GM23248 (cell line): Measurements from ENCODE around the gene PGLYRP3.

Experiments used
- EZH2 ChIP-seq: fragments of 200-600 bp; sonication (generic); IDR thresholded peaks from 2 replicates; pipeline ENCODE4 v1.6.1; 2018; ENCODE audit warnings: antibody characterized with exemption, mild to moderate bottlenecking; ENCODE audit not compliant: insufficient read depth, poor library complexity, severe bottlenecking
- EZH2phosphoT487 ChIP-seq: fragments of 200-600 bp; sonication (generic); IDR thresholded peaks from 2 replicates; pipeline ENCODE4 v1.6.1; 2018; ENCODE audit warnings: antibody characterized with exemption, moderate library complexity, mild to moderate bottlenecking, low read depth; ENCODE audit not compliant: insufficient read depth

DNA sequence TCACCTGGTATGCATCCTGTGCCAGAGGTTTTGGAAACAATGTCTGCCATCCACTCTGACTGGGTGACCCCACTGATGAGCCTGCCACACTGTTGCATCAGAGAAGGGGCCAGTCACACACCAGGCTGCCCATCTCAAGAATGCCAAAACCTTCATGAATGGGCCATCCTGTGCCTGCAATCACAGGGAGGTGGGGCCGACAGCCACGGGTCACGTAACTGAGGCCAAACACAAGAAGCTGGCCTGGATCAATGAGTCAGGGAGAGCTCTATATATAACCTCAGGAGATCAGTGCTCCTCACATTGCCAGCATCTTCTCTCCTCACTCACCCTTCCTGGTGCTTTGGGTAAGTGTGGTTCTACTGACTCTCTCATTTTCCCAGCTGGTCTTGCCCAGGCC is 53.4 kb downstream of the PGLYRP3 start, which contains the start of gene LORICRIN:
- TF ChIP-seq EZH2: no peak
- no peak for TF ChIP-seq EZH2phosphoT487
